Neural progenitor cell (in vitro differentiated cells): ENCODE data around the gene PLCB1.

Experiments used
- EZH2 ChIP-seq: fragments of 200-600 bp; sonication (generic); IDR thresholded peaks from 2 replicates; pipeline ENCODE4 v1.6.1; 2017; ENCODE audit warnings: antibody characterized with exemption, mild to moderate bottlenecking, moderate library complexity
- TF ChIP-seq, protein P1 (sequence below): fragments of 200-600 bp; sonication (generic); IDR thresholded peaks from 2 replicates; pipeline ENCODE4 v1.5.1; 2017; ENCODE audit warnings: antibody characterized with exemption, mild to moderate bottlenecking

DNA sequence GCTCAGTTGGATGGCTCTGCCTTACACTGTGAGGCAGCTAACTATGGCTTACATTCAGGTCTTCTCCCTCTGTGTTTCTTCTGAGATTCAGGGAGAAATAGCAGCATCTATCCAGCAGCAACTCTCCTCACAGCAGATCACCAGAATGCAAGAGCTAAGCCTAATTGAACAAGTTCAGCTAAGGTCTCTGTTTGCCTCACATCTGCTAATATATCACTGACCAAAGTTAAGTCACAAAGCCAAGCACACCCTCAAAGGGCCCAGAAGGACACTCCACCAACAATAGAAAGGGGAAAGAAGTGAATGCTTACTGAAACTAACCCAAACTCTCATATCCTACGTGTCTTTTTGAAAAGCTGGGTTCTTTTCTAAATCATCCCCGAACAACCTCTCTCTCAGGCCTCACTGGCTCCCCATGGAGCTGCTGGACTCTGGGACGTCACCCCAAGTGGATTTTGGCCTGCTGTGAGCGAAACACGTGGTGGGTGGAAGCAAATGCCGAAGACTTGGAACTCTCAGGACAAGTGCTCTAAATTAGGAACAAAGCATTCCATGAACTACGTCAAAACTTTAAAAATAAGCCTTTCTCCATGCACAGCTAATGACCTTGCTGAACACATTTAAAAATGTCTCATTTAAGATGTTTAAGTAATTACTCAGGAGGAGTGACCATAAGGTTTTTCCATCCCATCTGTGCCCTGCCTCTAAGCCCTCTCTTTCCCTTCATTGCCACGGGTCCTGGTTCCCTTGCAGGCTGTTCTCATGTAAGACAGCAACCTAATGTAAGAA, 769.4 kb downstream of the PLCB1 start:
- TF ChIP-seq, protein P1, sequence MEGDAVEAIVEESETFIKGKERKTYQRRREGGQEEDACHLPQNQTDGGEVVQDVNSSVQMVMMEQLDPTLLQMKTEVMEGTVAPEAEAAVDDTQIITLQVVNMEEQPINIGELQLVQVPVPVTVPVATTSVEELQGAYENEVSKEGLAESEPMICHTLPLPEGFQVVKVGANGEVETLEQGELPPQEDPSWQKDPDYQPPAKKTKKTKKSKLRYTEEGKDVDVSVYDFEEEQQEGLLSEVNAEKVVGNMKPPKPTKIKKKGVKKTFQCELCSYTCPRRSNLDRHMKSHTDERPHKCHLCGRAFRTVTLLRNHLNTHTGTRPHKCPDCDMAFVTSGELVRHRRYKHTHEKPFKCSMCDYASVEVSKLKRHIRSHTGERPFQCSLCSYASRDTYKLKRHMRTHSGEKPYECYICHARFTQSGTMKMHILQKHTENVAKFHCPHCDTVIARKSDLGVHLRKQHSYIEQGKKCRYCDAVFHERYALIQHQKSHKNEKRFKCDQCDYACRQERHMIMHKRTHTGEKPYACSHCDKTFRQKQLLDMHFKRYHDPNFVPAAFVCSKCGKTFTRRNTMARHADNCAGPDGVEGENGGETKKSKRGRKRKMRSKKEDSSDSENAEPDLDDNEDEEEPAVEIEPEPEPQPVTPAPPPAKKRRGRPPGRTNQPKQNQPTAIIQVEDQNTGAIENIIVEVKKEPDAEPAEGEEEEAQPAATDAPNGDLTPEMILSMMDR, result no peak
- no peak for TF ChIP-seq EZH2
